ENCODE results near the gene LHFPL6.

GRCh38 chr13:39586151-39586550 lies 16.8 kb downstream of the LHFPL6 start:
- TF ChIP-seq CTCF (conservative IDR thresholded peaks at IDR 0.05; ENCODE audit: low read depth in 2 of 2) (no peak), REST (IDR thresholded peaks at IDR 0.05; ENCODE audit: unreplicated experiment) (no peak), POLR2AphosphoS5 (IDR thresholded peaks at IDR 0.05; ENCODE audit: low read depth) (no peak), CREB1 (CRISPR knock-in tag; IDR thresholded peaks at IDR 0.05; ENCODE audit: low read depth) (no peak), EZH2 (IDR thresholded peaks at IDR 0.05; ENCODE audit: low read depth, unreplicated experiment) (no peak), EZH2phosphoT487 (IDR thresholded peaks at IDR 0.05; ENCODE audit: unreplicated experiment) (no peak), JUNB (IDR thresholded peaks at IDR 0.05; ENCODE audit: unreplicated experiment) (no peak), ETS1 (IDR thresholded peaks at IDR 0.05) (no peak)

Measured in GM23338 (cell line).